Endodermal cell (in vitro differentiated cells): ENCODE data around the gene CEP57L1. TPM values are rescaled to one million over a fixed set of nuclear protein-coding genes. Genes with fewer than 3 reads are reported as not detected.

ENCODE experiments used
- DNase-seq: peaks from one replicate; pipeline ENCODE4 v3.0.0-alpha.2; 2017
- H3K27ac ChIP-seq: 2 replicates; pipeline ENCODE4 v1.5.1; 2013; ENCODE audit warnings: mild to moderate bottlenecking, low read depth, low read length, moderate library complexity
- H3K27me3 ChIP-seq: 2 replicates; pipeline ENCODE4 v1.6.1; 2013; ENCODE audit warnings: mild to moderate bottlenecking, low read length, moderate library complexity; ENCODE audit not compliant: insufficient read depth, control insufficient read depth, poor library complexity, severe bottlenecking
- H3K36me3 ChIP-seq: 2 replicates; pipeline ENCODE4 v1.7.0; 2013; ENCODE audit warnings: mild to moderate bottlenecking, low read length, moderate library complexity; ENCODE audit not compliant: control insufficient read depth, insufficient read depth
- H3K4me1 ChIP-seq: one replicate; pipeline ENCODE4 v1.7.0; 2013; ENCODE audit warnings: low read length; ENCODE audit not compliant: control insufficient read depth, insufficient read depth
- H3K4me3 ChIP-seq: 2 replicates; pipeline ENCODE4 v1.5.1; 2013; ENCODE audit warnings: mild to moderate bottlenecking, low read length, moderate library complexity
- H3K9ac ChIP-seq: 2 replicates; pipeline ENCODE4 v1.6.1; 2013; ENCODE audit warnings: mild to moderate bottlenecking, low read length, moderate library complexity; ENCODE audit not compliant: poor library complexity, severe bottlenecking; ENCODE audit errors: extremely low read depth
- H3K9me3 ChIP-seq: 2 replicates; pipeline ENCODE4 v1.6.1; 2013; ENCODE audit warnings: mild to moderate bottlenecking, low read length, moderate library complexity; ENCODE audit not compliant: control insufficient read depth
- H3K27ac Mint-ChIP-seq: 2 replicates; pipeline ENCODE4 v1.8.0; 2020; ENCODE audit warnings: mixed read lengths
- H3K27me3 Mint-ChIP-seq: 2 replicates; pipeline ENCODE4 v1.8.0; 2021; ENCODE audit warnings: mild to moderate bottlenecking, mixed read lengths; ENCODE audit not compliant: insufficient read depth
- H3K36me3 Mint-ChIP-seq: 2 replicates; pipeline ENCODE4 v1.8.0; 2020; ENCODE audit warnings: low read depth, mixed read lengths
- H3K4me1 Mint-ChIP-seq: 2 replicates; pipeline ENCODE4 v1.8.0; 2020; ENCODE audit warnings: mixed read lengths
- H3K4me3 Mint-ChIP-seq: 2 replicates; pipeline ENCODE4 v1.8.0; 2020; ENCODE audit warnings: mild to moderate bottlenecking, moderate library complexity, mixed read lengths
- H3K9me3 Mint-ChIP-seq: 2 replicates; pipeline ENCODE4 v1.8.0; 2020; ENCODE audit warnings: mild to moderate bottlenecking, mixed read lengths
- WGBS, 2 experiments: methylation state at CpG; one replicate each; pipeline versions ENCODE4 v1.1.5 to v1.1.7; 2013; ENCODE audit warnings: missing lambda C conversion rate in 2 of 2, mixed read lengths in 1 of 2; ENCODE audit not compliant: insufficient coverage in 1 of 2, insufficient read length in 1 of 2; 5-methylcytosine and 5-hydroxymethylcytosine counted together
- total RNA-seq, 2 donors: library from RNA; stranded (reverse); fragmentation: NEBNext Ultra II Directional in 1 of 2; extraction: Animal tissue kit (Norgen Biotek cat#: 25700) in 1 of 2; gene quantifications; 2 replicates in 1 of 2; 3 replicates in 1 of 2; pipeline ENCODE4 v1.2.1, GENCODE V29; 2021
- TF ChIP-seq, protein P1 (sequence below): fragments of 200-600 bp; sonication (generic); conservative IDR thresholded peaks from 2 replicates; pipeline ENCODE4 v1.5.0; 2021; ENCODE audit warnings: antibody characterized with exemption, mild to moderate bottlenecking

CEP57L1 gene
- total RNA-seq, 2 donors from 2014 or later, result 8.4 to 17.6 TPM

DNA sequence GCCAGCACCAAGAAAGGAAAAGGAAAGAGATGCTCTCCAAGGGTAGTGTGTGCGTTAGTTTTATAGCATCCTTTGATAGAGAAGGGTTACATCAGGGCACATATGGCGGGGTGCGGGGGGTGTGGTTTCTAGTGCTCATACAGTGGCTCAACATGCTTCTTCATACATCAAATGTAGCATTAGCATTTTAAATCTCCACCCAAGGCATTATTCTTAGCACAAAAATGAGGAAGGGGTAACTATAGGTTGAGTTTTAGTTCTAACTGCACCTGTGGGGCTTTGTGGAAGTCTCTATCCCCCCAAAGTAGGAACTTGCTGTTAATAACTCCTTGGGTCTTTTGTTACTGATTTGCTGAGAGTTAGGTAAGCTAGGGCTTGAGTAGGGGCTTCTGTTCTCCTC lies 89.3 kb downstream of the CEP57L1 start:
- peaks cover 27% of the 10 kb centered on the region for H3K4me1 ChIP-seq
- H3K9me3 ChIP-seq, result peaks cover 2% of the 10 kb centered on the region
- Mint-ChIP-seq H3K27ac (no peak overlapping the region), H3K27me3 (peaks cover 3% of the 10 kb centered on the region), H3K36me3 (no peaks in the 10 kb centered on the region), H3K9me3 (peaks cover 2% of the 10 kb centered on the region), H3K4me1 (peaks cover 54% of the 10 kb centered on the region), H3K4me3 (no peak overlapping the region)
- peaks cover 9% of the 10 kb centered on the region for H3K27me3 ChIP-seq
- WGBS, 2 experiments, result 20% methylated on average over 2 of the region's 3 CpGs; no CpG with 5 or more reads in 1 of the 2 experiments
- no peak overlapping the region for H3K27ac ChIP-seq
- TF ChIP-seq, protein P1, sequence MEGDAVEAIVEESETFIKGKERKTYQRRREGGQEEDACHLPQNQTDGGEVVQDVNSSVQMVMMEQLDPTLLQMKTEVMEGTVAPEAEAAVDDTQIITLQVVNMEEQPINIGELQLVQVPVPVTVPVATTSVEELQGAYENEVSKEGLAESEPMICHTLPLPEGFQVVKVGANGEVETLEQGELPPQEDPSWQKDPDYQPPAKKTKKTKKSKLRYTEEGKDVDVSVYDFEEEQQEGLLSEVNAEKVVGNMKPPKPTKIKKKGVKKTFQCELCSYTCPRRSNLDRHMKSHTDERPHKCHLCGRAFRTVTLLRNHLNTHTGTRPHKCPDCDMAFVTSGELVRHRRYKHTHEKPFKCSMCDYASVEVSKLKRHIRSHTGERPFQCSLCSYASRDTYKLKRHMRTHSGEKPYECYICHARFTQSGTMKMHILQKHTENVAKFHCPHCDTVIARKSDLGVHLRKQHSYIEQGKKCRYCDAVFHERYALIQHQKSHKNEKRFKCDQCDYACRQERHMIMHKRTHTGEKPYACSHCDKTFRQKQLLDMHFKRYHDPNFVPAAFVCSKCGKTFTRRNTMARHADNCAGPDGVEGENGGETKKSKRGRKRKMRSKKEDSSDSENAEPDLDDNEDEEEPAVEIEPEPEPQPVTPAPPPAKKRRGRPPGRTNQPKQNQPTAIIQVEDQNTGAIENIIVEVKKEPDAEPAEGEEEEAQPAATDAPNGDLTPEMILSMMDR, result no peak
- no peak overlapping the region for H3K9ac ChIP-seq
- H3K36me3 ChIP-seq, result no peaks in the 10 kb centered on the region
- no peak for DNase-seq
- H3K4me3 ChIP-seq, result no peak overlapping the region

DNA sequence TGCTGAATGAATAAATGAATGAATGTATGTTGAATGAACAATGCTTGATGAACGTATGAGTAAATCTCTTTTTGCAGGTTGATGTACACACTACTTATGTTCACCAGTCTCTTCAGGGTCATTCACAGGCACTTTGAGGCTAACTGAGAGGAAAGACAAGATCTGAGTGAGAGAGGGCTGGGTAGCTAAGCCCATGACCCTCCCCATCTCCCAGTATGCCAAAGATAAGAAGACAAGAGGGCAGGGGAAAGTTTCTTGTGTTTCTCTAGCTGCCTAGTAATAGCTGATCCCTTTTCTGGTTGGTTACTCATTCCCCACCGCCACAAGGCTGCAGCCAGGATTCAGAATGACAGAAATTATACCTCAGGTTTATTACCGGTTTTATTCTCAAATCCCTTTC lies 90.7 kb downstream of the CEP57L1 start:
- H3K27ac ChIP-seq, result no peak overlapping the region
- no peak overlapping the region for H3K9ac ChIP-seq
- H3K9me3 ChIP-seq, result peaks cover 16% of the 10 kb centered on the region
- WGBS, 2 experiments, result 0 to 45% methylated on average over 1 to 3 of the region's 3 CpGs
- Mint-ChIP-seq H3K4me1 (peaks cover 54% of the 10 kb centered on the region), H3K9me3 (peaks cover 16% of the 10 kb centered on the region), H3K36me3 (peaks cover 6% of the 10 kb centered on the region), H3K4me3 (no peak overlapping the region), H3K27ac (no peak overlapping the region), H3K27me3 (peaks cover 3% of the 10 kb centered on the region)
- DNase-seq, result no peak
- H3K4me3 ChIP-seq, result peak overlapping the region; percentile 24
- H3K4me1 ChIP-seq, result peaks cover 27% of the 10 kb centered on the region
- no peaks in the 10 kb centered on the region for H3K36me3 ChIP-seq
- TF ChIP-seq, protein P1, result no peak
- H3K27me3 ChIP-seq, result peaks cover 9% of the 10 kb centered on the region

DNA sequence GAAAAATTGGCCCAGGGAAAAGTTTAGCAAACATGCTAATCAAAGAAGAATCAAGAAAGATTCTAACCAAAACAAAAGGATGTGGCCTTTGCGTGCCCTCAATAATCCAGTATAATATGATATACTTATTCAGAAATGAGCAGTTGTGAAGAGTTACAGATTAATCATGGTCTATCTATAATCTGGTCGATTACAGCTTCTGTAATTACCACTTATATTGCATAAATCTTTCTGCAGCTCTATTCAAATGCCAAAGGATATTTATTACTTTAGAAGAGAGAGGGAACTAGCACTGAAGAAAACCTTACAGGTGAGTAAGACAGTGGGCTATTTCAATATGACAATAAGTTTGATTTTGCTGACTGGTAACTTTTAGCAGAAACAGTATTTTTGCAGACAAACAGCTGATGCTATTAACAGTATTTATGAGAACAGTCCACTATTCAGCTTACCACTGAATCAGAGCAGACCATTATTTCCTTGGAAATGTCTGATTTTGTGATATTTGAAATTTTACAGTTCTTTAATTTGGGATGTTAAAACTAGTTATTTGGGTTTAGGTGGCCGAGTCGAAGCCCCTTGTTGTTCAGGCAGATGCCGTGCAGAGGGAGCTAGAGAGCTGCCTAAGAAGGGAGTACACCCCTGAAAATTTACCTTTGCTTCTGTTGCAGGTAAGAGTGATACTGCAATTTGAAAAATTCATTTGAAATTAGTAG lies 92.2 kb downstream of the CEP57L1 start:
- Mint-ChIP-seq H3K27me3 (no peaks in the 10 kb centered on the region), H3K36me3 (peaks cover 14% of the 10 kb centered on the region), H3K4me1 (peaks cover 48% of the 10 kb centered on the region), H3K9me3 (peaks cover 31% of the 10 kb centered on the region), H3K27ac (no peak overlapping the region), H3K4me3 (no peak overlapping the region)
- Histone ChIP-seq H3K9ac (no peak overlapping the region), H3K36me3 (no peaks in the 10 kb centered on the region), H3K4me3 (no peak overlapping the region), H3K9me3 (peaks cover 29% of the 10 kb centered on the region), H3K27ac (no peak overlapping the region), H3K27me3 (peaks cover 9% of the 10 kb centered on the region), H3K4me1 (peaks cover 25% of the 10 kb centered on the region)
- TF ChIP-seq, protein P1, result peak; percentile 99
- WGBS, 2 experiments, result 0 to 39% methylated on average over 1 to 5 of the region's 5 CpGs
- peak; percentile 83 for DNase-seq
